Stimulated activated CD4-positive, alpha-beta T cell treated with anti-CD3 and anti-CD28 coated beads, TNF-alpha, amount 100 ng/mL, for 24 hours (primary cell): Measurements from ENCODE around the gene PTPRN2.
"Not testable (repeated sequence)": the region's sequence is repeated elsewhere in the genome, so short reads cannot be mapped to it uniquely, and the experiment has no call there.

Source experiments
- DNase-seq, 3 experiments: peaks; one replicate each; pipeline ENCODE4 v3.0.0-alpha.2; 2020; ENCODE audit warnings: low read depth in 3 of 3

PTPRN2 gene

GRCh38 chr7:158532093-158532627 is 55.5 kb downstream of the PTPRN2 start:
- no peak for DNase-seq

- DNase-seq: no peak
Measured at GRCh38 chr7:158531661-158532060, 56.0 kb downstream of the PTPRN2 start.

- DNase-seq: no peak
Measured at GRCh38 chr7:158530800-158531609, 56.6 kb downstream of the PTPRN2 start.

GRCh38 chr7:158529181-158530096 is 58.2 kb downstream of the PTPRN2 start:
- no peak for DNase-seq

- DNase-seq: no peak
Measured at GRCh38 chr7:158527915-158528502, 59.6 kb downstream of the PTPRN2 start.

- DNase-seq: no peak
Measured at GRCh38 chr7:158527495-158527894, 60.1 kb downstream of the PTPRN2 start.

- no peak for DNase-seq
Measured at GRCh38 chr7:158527038-158527437, 60.6 kb downstream of the PTPRN2 start.

GRCh38 chr7:158526531-158526930 is 61.1 kb downstream of the PTPRN2 start:
- DNase-seq: no peak

- no peak for DNase-seq
Measured at GRCh38 chr7:158525648-158526484, 61.8 kb downstream of the PTPRN2 start.

- DNase-seq: no peak
Measured at GRCh38 chr7:158524749-158525635, 62.6 kb downstream of the PTPRN2 start.

GRCh38 chr7:158524286-158524685 is 63.3 kb downstream of the PTPRN2 start:
- DNase-seq: not testable (repeated sequence)

- DNase-seq: not testable (repeated sequence)
Measured at GRCh38 chr7:158523877-158524276, 63.7 kb downstream of the PTPRN2 start.

- DNase-seq: not testable (repeated sequence)
Measured at GRCh38 chr7:158523165-158523856, 64.3 kb downstream of the PTPRN2 start.

- DNase-seq: not testable (repeated sequence)
Measured at GRCh38 chr7:158521795-158522194, 65.8 kb downstream of the PTPRN2 start.

- DNase-seq: no peak
Measured at GRCh38 chr7:158520825-158521224, 66.8 kb downstream of the PTPRN2 start.

GRCh38 chr7:158519633-158520174 is 67.9 kb downstream of the PTPRN2 start:
- DNase-seq: no peak

- DNase-seq: no peak
Measured at GRCh38 chr7:158518980-158519632, 68.5 kb downstream of the PTPRN2 start.

- no peak for DNase-seq
Measured at GRCh38 chr7:158517571-158517970, 70.1 kb downstream of the PTPRN2 start.

- no peak for DNase-seq
Measured at GRCh38 chr7:158517072-158517471, 70.6 kb downstream of the PTPRN2 start.
